Adipocyte (in vitro differentiated cells): ENCODE data around the gene PDHB.
"Not testable (repeated sequence)": the region's sequence is repeated elsewhere in the genome, so short reads cannot be mapped to it uniquely, and the experiment has no call there.

Source experiments
- DNase-seq: peaks from one replicate; pipeline ENCODE4 v3.0.0-alpha.2; 2015; ENCODE audit warnings: low read depth
- H3K27me3 ChIP-seq: replicated peaks from 2 replicates; pipeline ENCODE4 v1.7.0; 2013; ENCODE audit warnings: mild to moderate bottlenecking, low read length, moderate library complexity; ENCODE audit not compliant: control insufficient read depth, insufficient read depth
- H3K36me3 ChIP-seq: 2 replicates; pipeline ENCODE4 v1.7.0; 2013; ENCODE audit warnings: low read length, mild to moderate bottlenecking, moderate library complexity; ENCODE audit not compliant: control insufficient read depth, insufficient read depth, severe bottlenecking
- H3K4me1 ChIP-seq: 2 replicates; pipeline ENCODE4 v1.7.0; 2013; ENCODE audit warnings: mild to moderate bottlenecking, low read length, moderate library complexity; ENCODE audit not compliant: control insufficient read depth, insufficient read depth
- H3K4me3 ChIP-seq: 2 replicates; pipeline ENCODE4 v1.7.0; 2013; ENCODE audit warnings: mild to moderate bottlenecking, low read length, moderate library complexity
- H3K9ac ChIP-seq: 2 replicates; pipeline ENCODE4 v1.7.0; 2013; ENCODE audit warnings: mild to moderate bottlenecking, low read length, moderate library complexity
- H3K9me3 ChIP-seq: 2 replicates; pipeline ENCODE4 v1.7.0; 2013; ENCODE audit warnings: mild to moderate bottlenecking, low read length, moderate library complexity; ENCODE audit not compliant: control insufficient read depth

Gene PDHB

DNA sequence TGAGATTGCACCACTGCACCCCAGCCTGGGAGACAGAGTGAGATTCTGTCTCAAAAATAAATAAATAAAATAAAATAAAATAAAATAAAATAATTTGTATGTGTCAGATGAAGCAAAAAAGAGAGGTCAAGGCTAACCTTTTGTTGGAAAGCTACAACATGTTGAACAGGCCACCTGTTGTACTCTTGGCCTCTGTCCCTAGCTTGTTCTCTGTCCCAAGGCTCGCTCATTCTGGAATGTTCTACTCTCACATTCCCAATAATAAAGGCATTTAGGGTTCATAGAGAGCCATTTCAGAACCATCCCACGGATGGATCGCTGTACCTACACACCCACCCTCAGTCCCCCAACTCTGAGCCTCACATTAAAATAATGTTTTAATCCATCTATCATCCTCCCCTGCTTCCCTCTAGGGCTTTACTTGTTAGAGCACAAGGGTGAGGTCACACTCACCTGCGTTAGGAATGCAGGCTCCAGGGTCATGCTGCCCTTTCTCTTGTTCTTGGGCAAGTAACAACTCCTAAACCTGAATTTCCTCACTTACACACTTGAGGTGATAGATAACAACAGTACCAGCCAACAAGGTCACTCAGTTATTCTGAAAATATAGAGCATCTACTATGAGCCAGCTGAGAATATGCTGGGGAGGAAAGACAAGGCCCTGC, 33.4 kb upstream of the PDHB start:
- DNase-seq: no peak
- Histone ChIP-seq H3K4me1 (peaks cover 28% of the 10 kb centered on the region), H3K36me3 (no peaks in the 10 kb centered on the region), H3K27me3 (no peaks in the 10 kb centered on the region), H3K4me3 (no peak overlapping the region), H3K9ac (no peak overlapping the region), H3K9me3 (no peaks in the 10 kb centered on the region)

DNA sequence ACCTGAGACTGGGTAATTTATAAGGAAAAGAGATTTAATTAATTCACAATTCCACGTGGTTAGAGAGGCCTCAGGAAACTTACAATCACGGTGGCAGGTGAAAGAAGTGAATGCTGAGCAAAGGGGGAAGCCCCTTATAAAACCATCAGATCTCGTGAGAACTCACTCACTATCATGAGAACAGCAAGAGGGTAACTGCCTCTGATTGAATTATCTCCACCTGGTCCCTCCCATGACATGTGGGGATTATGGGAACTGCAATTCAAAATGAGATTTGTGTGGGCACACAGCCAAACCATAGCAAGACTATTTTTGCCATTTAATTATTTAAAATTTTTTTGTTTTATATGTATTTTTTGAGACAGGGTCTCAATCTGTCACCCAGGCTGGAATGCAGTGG, 31.2 kb upstream of the PDHB start:
- Histone ChIP-seq H3K4me1 (peaks cover 16% of the 10 kb centered on the region), H3K9me3 (no peaks in the 10 kb centered on the region), H3K36me3 (no peaks in the 10 kb centered on the region), H3K9ac (no peak overlapping the region), H3K27me3 (no peaks in the 10 kb centered on the region), H3K4me3 (no peak overlapping the region)
- no peak for DNase-seq

DNA sequence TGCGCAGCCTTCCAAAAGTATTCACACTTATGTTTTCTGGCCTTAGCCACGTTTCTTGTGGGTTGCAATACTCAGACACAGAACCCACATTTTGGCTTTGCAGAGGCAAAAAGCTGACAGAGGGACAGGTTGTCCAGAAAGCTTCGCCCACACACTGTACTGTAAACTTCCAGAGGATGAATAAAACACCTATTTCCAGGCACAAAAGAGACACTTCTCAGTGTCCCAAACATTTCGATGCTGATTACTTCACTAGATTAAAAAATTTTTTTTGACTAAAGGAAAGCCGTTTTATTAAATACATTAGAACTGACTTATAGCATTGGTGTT, 30.3 kb upstream of the PDHB start:
- Histone ChIP-seq H3K27me3 (no peaks in the 10 kb centered on the region), H3K4me1 (peaks cover 16% of the 10 kb centered on the region)
- DNase-seq: no peak

DNA sequence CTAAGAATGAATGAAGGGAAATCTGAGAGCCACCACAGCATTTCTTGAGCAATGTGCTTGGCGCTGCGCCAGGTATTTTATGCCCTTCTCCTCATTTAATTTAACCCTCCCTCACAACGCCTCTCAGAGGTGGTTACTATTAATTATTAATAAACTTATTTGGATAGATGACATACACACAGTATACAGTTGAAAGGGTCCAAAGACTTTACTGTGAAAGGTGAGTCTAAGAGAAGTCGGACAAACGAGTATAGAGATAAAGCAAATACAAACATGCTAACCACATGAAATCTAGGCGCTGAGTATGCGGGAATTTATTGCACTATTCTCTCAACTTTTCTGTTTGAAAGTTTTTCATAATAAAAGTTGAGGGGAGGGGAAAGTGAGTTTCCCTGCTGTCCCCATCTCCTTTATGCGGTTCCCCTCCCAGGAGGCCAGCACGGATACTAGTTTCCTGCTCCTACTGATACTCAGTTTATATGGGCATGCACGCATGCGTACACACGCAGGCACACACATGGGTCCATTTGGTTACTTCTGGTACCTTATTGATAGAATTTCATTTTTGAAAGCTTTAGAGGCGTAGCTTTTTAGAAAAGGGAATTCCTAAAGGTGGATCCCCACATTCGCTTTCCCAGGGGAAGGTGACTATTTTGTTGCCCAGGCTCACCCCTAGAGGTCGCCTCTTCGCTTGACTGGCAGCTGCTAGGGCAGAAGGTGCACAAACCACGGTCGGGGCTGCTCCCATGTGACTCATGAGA, 29.7 kb upstream of the PDHB start:
- Histone ChIP-seq H3K4me3 (peak overlapping the region; percentile 64), H3K4me1 (peaks cover 16% of the 10 kb centered on the region), H3K9ac (peak overlapping the region; percentile 28), H3K27me3 (no peaks in the 10 kb centered on the region), H3K36me3 (no peaks in the 10 kb centered on the region), H3K9me3 (no peaks in the 10 kb centered on the region)
- peak; percentile 76 for DNase-seq

More for the DNA sequence above, 30.3 kb upstream of the PDHB start:
- Histone ChIP-seq H3K9me3 (no peaks in the 10 kb centered on the region), H3K36me3 (no peaks in the 10 kb centered on the region), H3K9ac (no peak overlapping the region), H3K4me3 (peak overlapping the region; percentile 64)

DNA sequence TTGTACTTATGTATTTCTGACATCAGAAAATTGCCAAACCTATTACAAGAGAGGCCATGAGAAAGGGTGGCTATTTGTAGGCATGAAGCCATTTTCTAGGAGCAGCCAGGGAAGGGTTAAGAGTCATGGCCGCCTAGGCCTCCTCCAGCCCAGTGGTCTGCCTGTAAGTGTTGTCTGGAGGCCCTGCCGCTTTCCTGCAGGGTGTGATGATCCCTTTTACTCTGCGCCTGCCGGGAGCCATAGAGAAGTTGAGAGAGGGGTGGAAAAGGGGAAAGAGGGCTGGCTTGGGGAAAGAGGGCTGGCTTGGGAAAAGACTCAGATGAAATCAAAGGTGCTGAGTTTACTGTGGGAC, 29.2 kb upstream of the PDHB start:
- Histone ChIP-seq H3K9me3 (no peaks in the 10 kb centered on the region), H3K36me3 (no peaks in the 10 kb centered on the region), H3K27me3 (no peaks in the 10 kb centered on the region), H3K4me1 (peaks cover 16% of the 10 kb centered on the region), H3K9ac (peak overlapping the region; percentile 28), H3K4me3 (peak overlapping the region; percentile 64)
- no peak for DNase-seq

DNA sequence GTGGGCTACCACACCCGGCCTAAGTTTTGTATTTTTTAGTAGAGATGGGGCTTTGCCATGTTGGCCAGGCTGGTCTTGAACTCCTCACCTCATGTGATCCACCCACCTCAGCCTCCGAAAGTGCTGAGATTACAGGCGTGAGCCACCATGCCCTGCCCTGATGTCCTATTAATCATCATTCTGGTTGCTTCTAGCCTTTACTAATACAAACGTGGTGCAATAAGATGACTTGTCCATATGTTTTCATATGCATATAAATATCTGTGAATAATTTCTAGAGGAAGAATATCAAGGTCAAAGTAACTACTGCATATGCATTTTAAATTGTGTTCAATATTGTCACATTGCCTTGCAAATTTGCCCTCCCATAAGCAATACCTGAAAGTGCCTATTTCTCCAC, 25.5 kb upstream of the PDHB start:
- Histone ChIP-seq H3K4me3 (no peak overlapping the region), H3K9me3 (peaks cover 18% of the 10 kb centered on the region), H3K4me1 (peaks cover 15% of the 10 kb centered on the region), H3K9ac (no peak overlapping the region), H3K36me3 (no peaks in the 10 kb centered on the region), H3K27me3 (no peaks in the 10 kb centered on the region)
- no peak for DNase-seq

DNA sequence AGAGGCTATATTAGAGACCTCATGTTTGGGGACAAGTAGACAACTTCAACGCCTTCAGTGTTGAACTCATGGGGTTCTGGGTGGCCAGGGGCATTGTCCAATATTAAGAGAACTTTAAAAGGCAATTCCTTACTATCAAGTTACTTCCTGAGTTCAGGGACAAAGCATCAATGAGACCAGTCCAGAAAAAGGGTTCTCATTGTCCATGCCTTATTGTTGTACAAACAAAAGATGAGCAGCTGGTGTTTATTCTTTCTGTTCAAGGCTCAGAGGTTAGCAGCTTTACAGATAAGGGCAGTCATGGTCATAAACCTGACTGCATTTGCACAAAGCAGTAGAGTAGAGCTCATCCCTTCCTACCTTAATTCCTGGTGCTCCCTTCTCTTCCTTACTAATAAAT, 18.5 kb upstream of the PDHB start:
- Histone ChIP-seq H3K9me3 (peaks cover 31% of the 10 kb centered on the region), H3K4me3 (no peak overlapping the region), H3K9ac (no peak overlapping the region), H3K27me3 (no peaks in the 10 kb centered on the region), H3K36me3 (no peaks in the 10 kb centered on the region), H3K4me1 (no peaks in the 10 kb centered on the region)
- no peak for DNase-seq

DNA sequence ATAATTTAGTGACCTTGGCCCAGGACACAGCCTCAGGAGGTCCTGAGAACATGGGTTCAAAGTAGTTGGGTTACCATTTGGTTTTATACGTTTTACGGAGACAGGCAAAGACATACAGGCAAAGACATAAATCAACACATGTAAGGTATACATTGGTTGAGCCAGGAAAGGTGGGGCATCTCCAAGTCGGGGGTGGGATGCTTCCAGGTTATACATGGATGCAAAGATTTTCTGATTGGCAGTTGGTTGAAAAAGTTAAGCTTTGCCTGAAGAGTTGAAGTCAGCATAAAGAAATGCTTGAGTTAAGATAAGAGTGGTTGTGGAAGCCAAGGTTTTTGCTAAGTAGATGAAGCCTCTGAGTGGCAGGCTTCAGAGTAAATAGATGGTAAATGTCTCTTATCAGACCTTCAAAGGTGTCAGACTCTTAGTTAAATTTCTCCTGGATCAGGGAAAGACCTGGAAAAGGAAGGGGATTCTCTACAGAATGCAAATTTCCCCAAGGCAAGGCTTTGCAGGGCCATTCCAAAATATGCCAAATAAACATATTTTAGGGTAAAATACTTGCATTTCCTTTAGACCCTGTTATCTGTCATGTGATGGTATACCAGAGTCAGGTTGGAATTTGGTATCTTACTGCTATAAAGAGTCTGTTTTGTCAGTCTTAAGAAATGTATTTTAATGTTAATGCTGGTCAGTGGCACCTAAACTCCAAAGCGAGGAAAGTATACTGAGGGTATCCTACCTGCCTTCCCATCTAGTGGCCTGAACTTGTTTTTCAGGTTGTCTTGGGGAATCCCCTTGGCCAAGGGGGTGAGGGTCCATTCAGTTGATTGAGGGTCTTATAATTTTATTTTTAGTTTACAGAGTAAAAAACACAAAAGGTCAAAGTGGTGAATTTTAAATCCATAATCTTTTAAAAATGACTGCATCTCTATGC, 8.2 kb upstream of the PDHB start:
- H3K9me3 ChIP-seq: no peaks in the 10 kb centered on the region
- peaks cover 7% of the 10 kb centered on the region for H3K4me1 ChIP-seq
- no peaks in the 10 kb centered on the region for H3K27me3 ChIP-seq
- H3K9ac ChIP-seq: no peak overlapping the region
- no peak for DNase-seq
- H3K4me3 ChIP-seq: no peak overlapping the region
- H3K36me3 ChIP-seq: no peaks in the 10 kb centered on the region

DNA sequence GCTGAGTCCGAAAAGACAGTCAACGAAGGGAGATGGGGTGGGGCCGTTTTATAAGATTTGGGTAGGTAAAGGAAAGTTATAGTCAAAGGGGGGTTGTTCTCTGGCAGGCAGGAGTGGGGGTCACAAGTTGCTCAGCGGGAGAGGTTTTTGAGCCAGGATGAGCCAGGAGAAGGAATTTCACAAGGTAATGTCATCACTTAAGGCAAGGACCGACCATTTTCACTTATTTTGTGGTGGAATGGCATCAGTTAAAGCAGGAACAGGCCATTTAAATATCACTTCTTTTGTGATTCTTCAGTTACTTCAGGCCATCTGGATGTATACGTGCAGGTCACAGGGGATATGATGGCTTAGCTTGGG, 7.3 kb upstream of the PDHB start:
- not testable (repeated sequence) for H3K4me3 ChIP-seq, H3K36me3 ChIP-seq, H3K27me3 ChIP-seq, H3K9ac ChIP-seq, DNase-seq, H3K4me1 ChIP-seq, H3K9me3 ChIP-seq

DNA sequence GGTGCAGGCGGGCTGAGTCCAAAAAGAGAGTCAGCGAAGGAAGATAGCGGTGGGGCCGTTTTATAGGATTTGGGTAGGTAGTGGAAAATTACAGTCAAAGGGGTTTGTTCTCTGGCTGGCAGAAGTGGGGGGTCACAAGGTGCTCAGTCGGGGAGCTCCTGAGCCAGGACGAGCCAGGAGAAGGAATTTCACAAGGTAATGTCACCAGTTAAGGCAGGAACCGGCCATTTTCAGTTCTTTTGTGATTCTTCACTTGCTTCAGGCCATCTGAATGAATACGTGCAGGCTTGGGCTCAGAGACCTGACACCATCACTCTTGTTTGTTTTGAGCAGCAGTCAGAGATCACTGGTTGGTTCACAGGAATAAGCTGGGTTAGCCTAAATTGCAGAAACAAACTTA, 3.6 kb upstream of the PDHB start:
- not testable (repeated sequence) for H3K36me3 ChIP-seq, H3K27me3 ChIP-seq, H3K9ac ChIP-seq, DNase-seq, H3K4me3 ChIP-seq, H3K9me3 ChIP-seq
- peaks cover 36% of the 10 kb centered on the region for H3K4me1 ChIP-seq

DNA sequence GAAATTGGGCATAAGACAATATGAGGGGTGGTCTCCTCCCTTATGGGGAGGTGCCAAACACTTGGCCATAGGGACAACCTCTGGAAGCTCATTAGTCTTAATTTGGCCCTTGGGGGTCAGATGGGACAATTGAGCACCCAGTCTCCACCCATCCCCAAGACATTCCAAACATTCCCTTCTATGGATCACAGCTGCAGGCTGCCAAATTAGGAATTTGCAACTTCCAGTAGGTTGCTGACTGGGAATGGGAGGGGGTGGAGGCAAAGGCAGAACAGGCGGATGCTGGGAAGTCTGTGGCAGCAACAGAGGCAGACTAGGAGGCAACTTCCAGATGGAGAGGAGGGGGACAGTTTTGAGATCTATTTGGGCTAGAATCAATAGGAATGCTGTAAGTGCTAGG, 1.4 kb upstream of the PDHB start:
- Histone ChIP-seq H3K9me3 (no peaks in the 10 kb centered on the region), H3K4me1 (peaks cover 31% of the 10 kb centered on the region), H3K9ac (peak overlapping the region; percentile 82), H3K4me3 (peak overlapping the region; percentile 58), H3K36me3 (peaks cover 20% of the 10 kb centered on the region), H3K27me3 (no peaks in the 10 kb centered on the region)
- DNase-seq: peak; percentile 52
